HG03378 (cell line): Measurements from ENCODE around the gene ERCC6L2.

Source experiments
- ATAC-seq: cut with Tn5 transposase; IDR thresholded peaks from one replicate; pipeline ENCODE4 v1.9.1; 2021; ENCODE audit warnings: mild to moderate bottlenecking, moderate library complexity; ENCODE audit not compliant: unreplicated experiment

ERCC6L2 gene, protein sequence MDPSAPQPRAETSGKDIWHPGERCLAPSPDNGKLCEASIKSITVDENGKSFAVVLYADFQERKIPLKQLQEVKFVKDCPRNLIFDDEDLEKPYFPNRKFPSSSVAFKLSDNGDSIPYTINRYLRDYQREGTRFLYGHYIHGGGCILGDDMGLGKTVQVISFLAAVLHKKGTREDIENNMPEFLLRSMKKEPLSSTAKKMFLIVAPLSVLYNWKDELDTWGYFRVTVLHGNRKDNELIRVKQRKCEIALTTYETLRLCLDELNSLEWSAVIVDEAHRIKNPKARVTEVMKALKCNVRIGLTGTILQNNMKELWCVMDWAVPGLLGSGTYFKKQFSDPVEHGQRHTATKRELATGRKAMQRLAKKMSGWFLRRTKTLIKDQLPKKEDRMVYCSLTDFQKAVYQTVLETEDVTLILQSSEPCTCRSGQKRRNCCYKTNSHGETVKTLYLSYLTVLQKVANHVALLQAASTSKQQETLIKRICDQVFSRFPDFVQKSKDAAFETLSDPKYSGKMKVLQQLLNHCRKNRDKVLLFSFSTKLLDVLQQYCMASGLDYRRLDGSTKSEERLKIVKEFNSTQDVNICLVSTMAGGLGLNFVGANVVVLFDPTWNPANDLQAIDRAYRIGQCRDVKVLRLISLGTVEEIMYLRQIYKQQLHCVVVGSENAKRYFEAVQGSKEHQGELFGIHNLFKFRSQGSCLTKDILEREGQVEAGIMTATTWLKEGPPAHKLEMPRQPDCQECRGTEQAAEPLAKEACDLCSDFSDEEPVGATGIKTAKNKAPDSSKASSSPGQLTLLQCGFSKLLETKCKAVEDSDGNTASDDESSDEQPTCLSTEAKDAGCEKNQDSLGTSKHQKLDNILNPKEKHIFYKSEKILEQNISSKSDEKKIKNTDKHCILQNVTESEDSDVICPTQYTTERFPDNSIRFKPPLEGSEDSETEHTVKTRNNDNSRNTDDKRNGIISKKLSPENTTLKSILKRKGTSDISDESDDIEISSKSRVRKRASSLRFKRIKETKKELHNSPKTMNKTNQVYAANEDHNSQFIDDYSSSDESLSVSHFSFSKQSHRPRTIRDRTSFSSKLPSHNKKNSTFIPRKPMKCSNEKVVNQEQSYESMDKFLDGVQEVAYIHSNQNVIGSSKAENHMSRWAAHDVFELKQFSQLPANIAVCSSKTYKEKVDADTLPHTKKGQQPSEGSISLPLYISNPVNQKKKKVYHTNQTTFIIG (N-terminal part only)

DNA sequence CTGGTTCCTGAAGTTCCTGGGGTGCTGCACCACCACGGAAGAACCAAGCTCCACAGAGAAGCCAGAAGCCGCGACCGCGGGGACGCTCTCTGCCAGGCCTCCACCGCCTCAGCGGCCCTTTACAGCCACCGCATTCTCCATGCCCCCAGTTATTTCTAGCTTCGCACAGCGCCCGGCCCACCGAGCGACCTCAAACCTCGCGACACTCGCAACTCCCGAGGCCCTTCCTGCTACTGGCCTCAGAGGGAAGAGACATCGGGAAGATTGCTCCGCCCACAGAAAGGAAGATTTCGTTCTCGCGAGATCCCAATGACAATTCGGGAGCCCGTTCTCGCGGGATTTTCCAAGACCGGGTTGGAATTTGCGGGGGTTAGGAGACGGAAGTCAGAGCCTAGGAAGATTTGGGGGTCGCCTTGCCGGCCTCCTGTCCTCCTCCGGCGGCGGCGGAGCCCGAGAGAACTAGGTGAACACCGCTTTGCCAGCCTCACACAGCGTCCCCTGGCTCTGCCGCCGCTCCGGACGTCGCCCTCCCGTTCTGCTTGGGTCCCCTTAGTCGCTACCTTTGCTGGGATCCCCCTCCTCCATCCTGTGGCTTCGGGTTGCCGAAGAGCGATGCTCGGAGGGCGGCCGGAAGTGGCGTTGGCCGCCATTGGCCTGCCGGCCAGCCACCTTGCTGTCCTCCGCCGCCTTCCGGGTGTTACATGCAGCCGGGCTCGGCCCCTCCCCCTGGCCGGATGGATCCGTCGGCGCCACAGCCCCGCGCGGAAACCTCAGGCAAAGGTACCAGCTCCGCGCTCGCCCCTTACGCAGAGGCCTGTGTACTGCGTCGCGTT lies at the start of gene ERCC6L2:
Gene ERCC6L2, plus strand, starts transcription at position 387 of the 833 bp plus-strand sequence. Its CDS starts 348 bp downstream, at position 735.
- ATAC-seq = peak; percentile 76

DNA sequence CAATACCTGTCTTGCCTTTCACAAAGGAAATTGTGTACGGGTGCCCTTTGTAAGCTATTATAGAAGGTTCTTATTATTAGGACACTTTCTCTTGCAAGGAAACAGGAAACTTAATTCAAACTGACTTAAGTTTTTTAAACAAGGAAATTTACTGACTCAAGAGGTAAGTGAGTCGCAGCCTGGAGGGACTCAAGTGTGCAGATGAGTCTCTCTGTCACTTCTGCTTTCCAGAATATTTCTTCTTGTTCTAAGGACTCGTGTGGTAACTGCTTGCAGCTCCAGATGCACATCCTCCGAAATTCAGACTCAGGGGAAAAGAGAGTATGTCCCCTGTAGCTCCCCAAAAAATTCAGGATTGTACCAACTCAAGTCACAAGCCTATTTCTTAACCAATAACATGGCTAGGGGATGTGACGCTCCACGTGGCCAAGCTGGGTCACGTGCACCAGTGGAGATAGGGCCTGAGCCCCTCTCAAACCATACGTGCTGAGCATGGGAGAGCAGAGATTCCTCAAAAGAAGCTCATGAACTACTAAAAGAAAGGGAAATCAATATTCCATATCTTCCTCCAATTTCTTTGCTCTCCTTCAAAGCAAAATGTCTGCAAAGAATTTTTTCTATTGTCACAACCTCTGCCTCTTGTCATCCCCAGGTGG lies 49.2 kb upstream of the ERCC6L2 start:
- no peak for ATAC-seq

GRCh38 chr9:95830768-95831167 lies 44.7 kb upstream of the ERCC6L2 start:
- ATAC-seq = no peak

DNA sequence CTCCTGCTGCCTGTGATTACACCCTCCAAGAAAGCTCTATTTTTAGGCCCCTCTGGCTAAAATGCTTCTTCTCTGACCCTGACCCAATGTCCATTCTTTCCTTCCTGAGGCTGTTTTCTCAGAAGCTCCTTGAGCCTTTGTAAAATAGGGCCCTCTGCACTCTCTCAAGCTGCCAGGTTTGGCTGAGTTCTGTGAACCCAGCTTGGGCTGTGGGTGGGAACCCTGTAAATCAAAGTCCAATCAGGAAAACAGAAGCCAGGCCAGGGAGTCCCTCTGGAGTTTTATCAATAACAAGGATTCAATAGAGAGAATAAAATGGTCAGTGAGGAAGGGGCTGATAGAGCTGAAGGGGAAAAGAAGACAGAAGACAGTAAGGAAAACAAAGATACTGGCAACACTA lies 43.7 kb upstream of the ERCC6L2 start:
- no peak for ATAC-seq

DNA sequence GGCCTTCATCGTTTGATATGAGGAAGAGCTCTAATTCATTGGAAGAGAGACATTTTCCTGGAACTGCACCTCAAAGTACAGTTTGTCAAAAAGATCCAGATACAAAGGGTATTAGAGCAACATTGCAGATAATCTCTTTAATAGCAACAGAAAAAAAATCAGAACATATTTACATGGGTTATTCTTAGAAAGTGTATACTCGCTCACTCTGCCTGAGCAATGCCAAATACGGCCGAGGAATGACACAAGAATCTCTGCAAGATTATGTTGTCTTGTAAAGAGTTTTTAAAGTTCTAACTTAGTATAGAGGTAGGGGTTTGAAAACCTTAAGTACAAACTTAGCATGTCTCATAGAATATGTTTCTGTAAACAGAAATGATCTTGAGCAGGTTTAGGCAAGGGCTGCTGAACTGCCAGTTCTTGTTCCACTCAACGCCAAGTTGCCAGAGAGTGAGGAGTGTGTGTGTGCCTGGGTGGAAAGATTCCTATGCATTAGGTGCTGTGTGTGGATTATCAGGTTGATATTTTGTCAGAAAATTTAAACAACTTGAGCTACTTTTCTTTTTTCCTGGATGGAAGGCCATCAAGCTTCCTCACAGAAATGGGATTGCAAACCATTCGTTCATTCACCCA lies 41.8 kb upstream of the ERCC6L2 start:
- ATAC-seq = no peak

- no peak for ATAC-seq
These were observed 41.1 kb upstream of the ERCC6L2 start for GRCh38 chr9:95834281-95834907.

GRCh38 chr9:95835393-95835792 lies 40.1 kb upstream of the ERCC6L2 start:
- no peak for ATAC-seq

GRCh38 chr9:95836072-95836471 lies 39.4 kb upstream of the ERCC6L2 start:
- ATAC-seq = no peak

- no peak for ATAC-seq
These were observed 36.5 kb upstream of the ERCC6L2 start for GRCh38 chr9:95839012-95839411.

DNA sequence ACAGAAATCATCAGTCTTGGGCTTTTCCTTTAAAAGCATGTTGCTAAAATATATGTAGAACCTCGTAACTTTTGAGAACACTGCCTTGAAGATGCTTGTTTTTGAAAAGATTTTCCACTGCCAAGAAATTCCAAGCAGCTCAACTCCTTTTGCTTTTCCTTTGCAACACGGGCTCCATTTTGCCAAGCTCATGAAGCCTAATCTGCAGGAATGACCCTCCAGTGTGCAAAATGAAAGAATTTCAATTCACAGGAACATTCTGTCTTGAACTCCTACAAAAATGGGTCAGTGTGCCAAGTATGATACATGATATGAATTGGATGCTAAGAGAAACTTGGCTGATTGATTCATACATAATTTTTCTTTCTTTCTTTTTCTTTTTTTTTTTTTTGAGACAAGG lies 35.4 kb upstream of the ERCC6L2 start:
- no peak for ATAC-seq

DNA sequence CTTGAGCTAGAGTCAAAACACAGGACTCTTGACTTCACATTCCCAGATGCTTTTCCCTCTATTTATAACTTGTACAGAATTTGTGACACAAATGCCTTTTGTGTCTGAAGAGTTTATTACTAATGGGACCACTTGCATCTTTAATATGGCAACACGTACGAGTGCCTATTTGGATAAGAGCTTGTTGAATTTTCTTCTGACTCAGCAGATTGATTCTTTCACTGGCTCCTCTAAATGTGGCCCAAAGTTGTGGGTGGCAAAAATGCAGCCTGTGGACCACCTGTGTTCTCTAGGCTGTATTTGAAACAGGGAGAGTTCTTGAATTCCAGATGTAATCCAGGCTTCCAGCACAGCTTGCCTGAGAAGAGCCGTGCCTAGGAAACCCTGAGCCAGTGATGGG lies 34.1 kb upstream of the ERCC6L2 start:
- no peak for ATAC-seq

GRCh38 chr9:95845751-95846150 lies 29.7 kb upstream of the ERCC6L2 start:
- ATAC-seq = no peak

GRCh38 chr9:95848764-95849163 lies 26.7 kb upstream of the ERCC6L2 start:
- ATAC-seq = no peak

DNA sequence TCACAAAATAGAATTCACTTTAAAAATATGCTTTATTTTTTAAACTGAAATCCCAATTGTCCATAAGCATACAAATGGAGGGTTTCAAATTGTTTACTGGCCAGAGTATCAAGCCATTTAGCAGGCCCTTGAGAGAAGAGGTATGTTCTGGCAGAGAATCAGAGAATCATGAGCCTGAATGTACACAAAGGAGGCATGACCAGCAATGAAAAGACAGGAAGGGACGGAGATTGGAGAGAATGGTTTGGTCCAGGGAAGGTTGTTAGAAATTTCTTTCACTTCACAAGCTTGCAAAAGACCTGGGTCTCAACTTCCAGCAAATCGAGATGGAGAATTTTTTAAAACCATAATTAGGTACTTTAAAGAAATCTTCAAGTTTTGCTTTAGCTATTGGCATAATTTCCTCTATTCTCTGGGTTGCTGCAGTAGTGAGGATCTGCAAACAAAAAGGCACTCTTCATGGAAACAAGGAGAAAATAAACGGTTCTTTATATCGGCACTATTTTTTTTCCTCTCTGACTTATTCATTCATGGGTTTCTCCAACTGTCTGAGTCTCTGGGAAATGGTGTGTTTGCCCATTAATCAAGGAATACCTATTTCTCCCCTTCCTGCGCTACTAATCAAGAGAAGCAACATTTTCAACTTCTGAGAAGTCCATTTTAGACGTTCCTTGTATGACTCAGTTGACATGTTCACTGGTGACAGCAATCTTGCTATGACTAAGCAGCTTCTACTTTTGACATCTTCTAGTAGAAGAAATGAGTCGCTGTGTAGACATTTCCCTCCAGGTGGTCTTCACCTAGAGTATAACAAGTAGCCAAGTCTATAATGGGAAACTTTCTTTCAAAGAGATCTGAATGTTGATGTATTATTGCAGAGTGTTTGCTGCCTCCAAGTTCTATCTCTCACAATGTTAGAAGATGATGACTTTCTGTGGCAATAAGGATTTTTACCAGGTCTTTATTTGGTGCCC lies 23.1 kb upstream of the ERCC6L2 start:
- ATAC-seq = peak; percentile 96

- ATAC-seq = no peak
These were observed 21.0 kb upstream of the ERCC6L2 start for GRCh38 chr9:95854386-95855020.

DNA sequence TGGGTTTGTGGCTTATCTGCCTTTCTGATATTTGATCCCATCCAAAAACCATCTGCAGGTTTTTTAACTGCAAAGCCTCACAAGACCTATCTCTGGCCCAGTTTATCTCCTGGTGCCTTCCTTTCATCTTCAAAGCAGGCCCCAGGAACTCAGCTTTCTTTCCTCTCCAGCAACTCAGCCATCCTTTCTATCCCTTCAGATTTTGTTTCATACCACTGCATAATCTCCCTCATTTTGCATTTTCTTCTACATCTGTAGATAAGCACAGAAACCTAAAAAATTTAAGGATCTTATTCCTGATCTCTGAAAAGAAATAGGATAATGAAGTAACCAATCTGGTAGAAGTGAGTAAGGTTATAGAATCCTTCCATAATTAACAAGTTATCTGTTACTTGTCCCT lies 19.5 kb upstream of the ERCC6L2 start:
- no peak for ATAC-seq

DNA sequence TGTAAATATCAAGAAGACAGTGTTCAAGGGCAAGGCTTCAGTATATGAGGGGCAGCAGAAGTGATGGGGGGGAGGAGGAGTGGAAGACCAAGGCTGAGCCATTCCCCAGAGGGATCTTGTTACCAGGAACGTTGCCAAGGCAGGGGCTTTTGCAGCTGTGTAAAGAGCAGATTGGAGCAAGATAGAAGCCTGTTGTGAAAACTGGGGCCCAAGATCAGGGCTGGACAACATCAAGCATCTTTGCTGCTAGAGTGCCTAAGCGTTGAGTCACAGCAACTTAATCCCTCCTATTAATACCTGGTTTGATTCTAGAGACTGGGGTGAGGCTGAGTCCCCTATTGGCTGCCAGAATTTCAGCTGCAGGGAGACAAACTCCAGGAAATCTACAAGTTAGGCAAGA lies 18.4 kb upstream of the ERCC6L2 start:
- ATAC-seq = no peak
